SU-DHL-6 (cell line): Measurements from ENCODE around the gene RRP1B.
"Not testable (repeated sequence)": the region's sequence is repeated elsewhere in the genome, so short reads cannot be mapped to it uniquely, and the experiment has no call there.

Experiments
- H2AFZ ChIP-seq: fragments of 200-600 bp; sonication (generic); 2 replicates; pipeline ENCODE4 v1.6.1; 2014; ENCODE audit warnings: low read depth, mild to moderate bottlenecking, moderate library complexity, mixed read lengths, antibody characterized with exemption, low read length; ENCODE audit not compliant: severe bottlenecking
- H3F3A ChIP-seq: fragments of 200-600 bp; shearing (Covaris generic); 2 replicates; pipeline ENCODE4 v1.6.0; 2016; ENCODE audit warnings: antibody characterized with exemption, mild to moderate bottlenecking; ENCODE audit not compliant: insufficient read depth
- H3K27ac ChIP-seq: fragments of 200-600 bp; sonication (generic); 2 replicates; pipeline ENCODE4 v1.5.1; 2016; ENCODE audit warnings: low read depth, mild to moderate bottlenecking, low read length, moderate library complexity, mixed read lengths
- H3K27me3 ChIP-seq: fragments of 200-600 bp; sonication (generic), shearing (Covaris generic); 2 replicates; pipeline ENCODE4 v1.6.0; 2014; ENCODE audit warnings: mild to moderate bottlenecking, low read length
- H3K36me3 ChIP-seq: fragments of 200-600 bp; sonication (generic); 2 replicates; pipeline ENCODE4 v1.6.1; 2014; ENCODE audit warnings: mild to moderate bottlenecking, low read length, mixed read lengths
- H3K4me2 ChIP-seq: fragments of 300-600, 200-600 bp; shearing (Covaris generic), sonication (generic); 2 replicates; pipeline ENCODE4 v1.6.0; 2014; ENCODE audit warnings: low read length, low read depth, mild to moderate bottlenecking; ENCODE audit not compliant: poor library complexity, severe bottlenecking
- H3K4me3 ChIP-seq: fragments of 200-600 bp; sonication (generic); 2 replicates; pipeline ENCODE4 v1.5.1; 2014; ENCODE audit warnings: antibody characterized with exemption, low read length, mild to moderate bottlenecking, mixed read lengths; ENCODE audit not compliant: insufficient read depth, poor library complexity, severe bottlenecking
- H3K79me2 ChIP-seq: fragments of 200-600 bp; sonication (generic); 2 replicates; pipeline ENCODE4 v1.6.1; 2014; ENCODE audit warnings: mild to moderate bottlenecking, low read length, moderate library complexity; ENCODE audit not compliant: insufficient read depth
- H3K9ac ChIP-seq: fragments of 200-600 bp; sonication (generic); 2 replicates; pipeline ENCODE4 v1.7.0; 2014; ENCODE audit warnings: mild to moderate bottlenecking, low read length
- H3K9me2 ChIP-seq: fragments of 200-600 bp; sonication (generic); replicated peaks from 2 replicates; pipeline ENCODE4 v1.6.1; 2014; ENCODE audit warnings: low read length; ENCODE audit not compliant: insufficient read depth
- H3K9me3 ChIP-seq: fragments of 200-600 bp; sonication (generic); 2 replicates; pipeline ENCODE4 v1.6.1; 2014; ENCODE audit warnings: low read length, mixed read lengths; ENCODE audit not compliant: insufficient read depth
- H4K20me1 ChIP-seq: fragments of 200-600 bp; sonication (generic); 2 replicates; pipeline ENCODE4 v1.6.1; 2014; ENCODE audit warnings: low read depth, mild to moderate bottlenecking, antibody characterized with exemption, low read length, moderate library complexity, mixed read lengths
- CTCF ChIP-seq: fragments of 200-600 bp; sonication (generic); IDR thresholded peaks from one replicate; pipeline ENCODE4 v1.5.1; 2017; ENCODE audit warnings: antibody characterized with exemption, mild to moderate bottlenecking, low read length, moderate library complexity; ENCODE audit not compliant: insufficient read depth, poor library complexity, severe bottlenecking
- EZH2phosphoT487 ChIP-seq: fragments of 200-600 bp; sonication (generic), shearing (Covaris generic); conservative IDR thresholded peaks from 2 replicates; pipeline ENCODE4 v1.6.1; 2018; ENCODE audit warnings: mild to moderate bottlenecking, antibody characterized with exemption, low read length, moderate library complexity, mixed read lengths

RRP1B gene

GRCh38 chr21:43613755-43614638 lies 45.4 kb upstream of the RRP1B start:
- no peaks in the 10 kb centered on the region for H3F3A ChIP-seq
- H2AFZ ChIP-seq = no peak overlapping the region
- no peak overlapping the region for H3K4me3 ChIP-seq
- H3K9me3 ChIP-seq = no peaks in the 10 kb centered on the region
- no peaks in the 10 kb centered on the region for H3K36me3 ChIP-seq
- no peaks in the 10 kb centered on the region for H3K79me2 ChIP-seq
- no peaks in the 10 kb centered on the region for H3K27me3 ChIP-seq
- H3K4me2 ChIP-seq = no peak overlapping the region
- H3K9me2 ChIP-seq = no peaks in the 10 kb centered on the region
- TF ChIP-seq CTCF (no peak), EZH2phosphoT487 (no peak)
- no peak overlapping the region for H3K27ac ChIP-seq
- H4K20me1 ChIP-seq = no peaks in the 10 kb centered on the region
- H3K9ac ChIP-seq = no peak overlapping the region

DNA sequence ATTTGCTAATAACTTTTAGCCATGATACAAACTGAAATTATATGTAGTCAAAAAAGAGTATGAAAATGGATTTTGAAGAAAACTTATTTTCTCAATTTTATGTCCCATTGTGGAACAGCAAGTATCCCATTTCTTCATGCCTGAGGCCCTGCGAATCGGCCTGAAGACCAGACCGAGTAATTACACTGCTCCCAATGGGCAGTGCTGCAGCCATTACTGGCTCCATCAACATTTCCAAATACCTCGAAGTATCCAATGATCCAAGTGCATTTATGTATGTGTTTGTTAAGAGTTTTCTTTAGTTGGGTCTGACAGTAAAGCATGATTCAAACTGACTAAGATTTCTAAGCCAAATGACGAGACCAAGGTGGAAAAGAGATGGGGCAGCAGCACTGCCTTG lies 44.5 kb upstream of the RRP1B start:
- no peaks in the 10 kb centered on the region for H3K36me3 ChIP-seq
- no peaks in the 10 kb centered on the region for H3F3A ChIP-seq
- no peak for TF ChIP-seq EZH2phosphoT487
- no peak for TF ChIP-seq CTCF
- no peak overlapping the region for H2AFZ ChIP-seq
- H3K79me2 ChIP-seq = no peaks in the 10 kb centered on the region
- H3K4me2 ChIP-seq = no peak overlapping the region
- no peaks in the 10 kb centered on the region for H3K27me3 ChIP-seq
- H3K4me3 ChIP-seq = no peak overlapping the region
- H4K20me1 ChIP-seq = no peaks in the 10 kb centered on the region
- no peak overlapping the region for H3K27ac ChIP-seq
- H3K9me3 ChIP-seq = 0 out of 2 replicates have a peak, but pooled peaks cover 2% of the 10 kb centered on the region
- no peaks in the 10 kb centered on the region for H3K9me2 ChIP-seq
- H3K9ac ChIP-seq = no peak overlapping the region

- H3K27me3 ChIP-seq, H3K79me2 ChIP-seq, H3K4me3 ChIP-seq, H2AFZ ChIP-seq, H4K20me1 ChIP-seq, H3K4me2 ChIP-seq, H3K9me3 ChIP-seq, H3F3A ChIP-seq, H3K9ac ChIP-seq, H3K9me2 ChIP-seq, H3K36me3 ChIP-seq, H3K27ac ChIP-seq: not testable (repeated sequence)
These were observed 42.5 kb upstream of the RRP1B start for GRCh38 chr21:43616861-43617260.

DNA sequence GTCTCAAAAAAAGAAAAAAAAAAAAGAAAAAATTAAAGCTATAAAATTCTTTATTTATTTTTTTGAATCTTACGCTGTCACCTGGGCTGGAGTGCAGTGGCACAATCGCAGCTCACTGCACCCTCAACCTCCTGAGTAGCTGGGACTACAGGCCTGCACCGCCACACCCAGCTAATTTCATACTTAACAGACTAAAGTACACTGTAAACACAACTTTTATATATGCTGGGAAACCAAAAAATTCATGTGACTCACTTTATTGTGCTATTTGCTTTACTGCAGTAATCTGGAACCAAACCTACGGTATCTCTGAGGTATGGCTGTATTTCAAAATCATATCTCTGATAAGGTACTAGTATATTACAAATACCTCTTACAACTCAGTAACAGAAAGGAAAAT lies 40.4 kb upstream of the RRP1B start:
- no peak overlapping the region for H2AFZ ChIP-seq

More for the DNA sequence above, 40.4 kb upstream of the RRP1B start:
- no peak overlapping the region for H3K4me3 ChIP-seq
- H3K9ac ChIP-seq = no peak overlapping the region
- H3K9me2 ChIP-seq = no peaks in the 10 kb centered on the region
- no peaks in the 10 kb centered on the region for H3F3A ChIP-seq
- no peaks in the 10 kb centered on the region for H3K27me3 ChIP-seq
- H3K79me2 ChIP-seq = no peaks in the 10 kb centered on the region
- TF ChIP-seq CTCF = no peak
- TF ChIP-seq EZH2phosphoT487 = no peak
- no peaks in the 10 kb centered on the region for H3K36me3 ChIP-seq
- H3K4me2 ChIP-seq = no peak overlapping the region
- no peaks in the 10 kb centered on the region for H4K20me1 ChIP-seq
- H3K9me3 ChIP-seq = 0 out of 2 replicates have a peak, but pooled peaks cover 7% of the 10 kb centered on the region
- no peak overlapping the region for H3K27ac ChIP-seq
